ENCODE data around the gene KDM1A.

GRCh38 chr1:23091545-23091944, 72.3 kb downstream of the KDM1A start:
- TF ChIP-seq ZNF565 (CRISPR knock-in tag; conservative IDR thresholded peaks at IDR 0.05; ENCODE audit: low read depth): no peak
- TF ChIP-seq PATZ1 (CRISPR knock-in tag; IDR thresholded peaks at IDR 0.05; ENCODE audit: borderline replicate concordance): no peak
- no peak for TF ChIP-seq ZFP3 (CRISPR knock-in tag; IDR thresholded peaks at IDR 0.05)
- TF ChIP-seq SNAI2 (CRISPR knock-in tag; IDR thresholded peaks at IDR 0.05): no peak
- TF ChIP-seq ZNF70 (CRISPR knock-in tag; IDR thresholded peaks at IDR 0.05): no peak

Measured in SK-N-SH treated with all-trans-retinoic acid at 6 μM for 48 hours (cell line).